Activated CD8-positive, alpha-beta T cell treated with anti-CD3 and anti-CD28 coated beads, Interleukin-2, amount 10 ng/mL, durations not matched to agents 7 days and 5 days (primary cell): ENCODE results near the gene TCHP. TPM values are rescaled to one million over a fixed set of nuclear protein-coding genes. Genes with fewer than 3 reads are reported as not detected.
A peak's percentile ranks its signal among the peaks of the same experiment; 100 is the strongest.

ENCODE experiments used
- ATAC-seq: fragments of 150-1000 bp; cut with Tn5 transposase; one replicate; pipeline ENCODE4 v1.10.0; 2021; ENCODE audit warnings: moderate library complexity
- CTCF ChIA-PET: fragments of 350-600 bp; sonication (Branson Sonifier 250); formaldehyde crosslinking; loops from one replicate; lab custom pipeline; 2021; ENCODE audit warnings: antibody characterized with exemption; lab: Charles Lee
- POLR2A ChIA-PET: fragments of 350-600 bp; sonication (Branson Sonifier 250); formaldehyde crosslinking; loops from one replicate; lab custom pipeline; 2021; ENCODE audit warnings: antibody characterized with exemption; lab: Charles Lee
- DNase-seq: peaks from one replicate; pipeline ENCODE4 v3.0.0-alpha.2; 2020
- H3K27ac Mint-ChIP-seq: one replicate; pipeline ENCODE4 v1.8.0; 2021; ENCODE audit warnings: mild to moderate bottlenecking, mixed read lengths
- H3K27me3 Mint-ChIP-seq: one replicate; pipeline ENCODE4 v1.8.0; 2021; ENCODE audit warnings: low read depth, mixed read lengths
- H3K36me3 Mint-ChIP-seq: one replicate; pipeline ENCODE4 v1.8.0; 2021; ENCODE audit warnings: low read depth, mixed read lengths
- H3K4me1 Mint-ChIP-seq: one replicate; pipeline ENCODE4 v1.8.0; 2021; ENCODE audit warnings: low read depth, mixed read lengths
- H3K4me3 Mint-ChIP-seq: one replicate; pipeline ENCODE4 v1.8.0; 2021; ENCODE audit warnings: mild to moderate bottlenecking, mixed read lengths
- H3K9me3 Mint-ChIP-seq: one replicate; pipeline ENCODE4 v1.8.0; 2022; ENCODE audit warnings: mixed read lengths; ENCODE audit not compliant: insufficient read depth
- total RNA-seq, 2 experiments: library from RNA; stranded (reverse); gene quantifications; one replicate each; pipeline ENCODE4 v1.2.3, GENCODE V29; 2021

Gene TCHP
- total RNA-seq, 2 experiments from 2014 or later = 31.0 to 33.3 TPM

DNA sequence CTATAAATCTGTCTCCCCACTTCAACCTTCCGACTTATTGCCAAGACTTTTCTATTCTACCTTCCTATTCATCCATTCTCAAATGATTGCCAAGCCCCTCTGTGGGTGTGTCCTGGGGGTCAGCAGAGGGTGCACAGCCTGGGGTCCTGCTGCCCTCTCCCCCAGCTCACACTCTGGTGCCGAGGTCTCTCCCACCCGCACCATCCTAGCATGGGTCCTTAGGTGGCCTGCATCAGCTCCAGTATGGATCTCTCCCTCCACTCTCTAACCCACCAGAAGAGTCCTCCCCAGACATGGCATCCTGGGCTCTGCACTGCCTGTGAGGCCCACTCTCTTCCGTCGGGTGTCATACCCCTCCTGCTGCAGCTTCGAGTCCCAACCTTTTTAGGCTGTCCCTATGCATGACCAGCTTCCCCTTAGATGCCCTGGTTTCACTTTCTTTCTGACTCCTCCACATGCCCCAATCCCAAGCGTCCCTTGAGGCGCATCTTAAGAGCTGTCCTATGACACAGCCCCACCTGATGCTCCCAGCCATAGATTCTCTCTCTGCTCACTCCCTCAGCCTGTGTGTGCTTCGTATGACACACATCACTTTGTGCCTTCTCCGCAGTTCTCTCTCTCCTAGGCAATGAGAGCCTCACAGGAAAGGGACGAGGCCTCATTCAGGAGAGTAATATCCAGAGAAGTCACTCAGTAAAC is 52.2 kb downstream of the TCHP start:
- peak; percentile 47 for ATAC-seq
- Mint-ChIP-seq H3K36me3 (peaks cover 71% of the 10 kb centered on the region), H3K4me3 (no peak overlapping the region), H3K4me1 (peaks cover 16% of the 10 kb centered on the region), H3K27ac (peak overlapping the region; percentile 1), H3K27me3 (no peaks in the 10 kb centered on the region), H3K9me3 (no peaks in the 10 kb centered on the region)
- DNase-seq = no peak
- ChIA-PET POLR2A (no interaction called here), CTCF (interaction anchor here (1.2 kb wide), 1 partner anchor 9 kb away, joined by 3 read pairs; no protein-coding TSS in a partner anchor)

DNA sequence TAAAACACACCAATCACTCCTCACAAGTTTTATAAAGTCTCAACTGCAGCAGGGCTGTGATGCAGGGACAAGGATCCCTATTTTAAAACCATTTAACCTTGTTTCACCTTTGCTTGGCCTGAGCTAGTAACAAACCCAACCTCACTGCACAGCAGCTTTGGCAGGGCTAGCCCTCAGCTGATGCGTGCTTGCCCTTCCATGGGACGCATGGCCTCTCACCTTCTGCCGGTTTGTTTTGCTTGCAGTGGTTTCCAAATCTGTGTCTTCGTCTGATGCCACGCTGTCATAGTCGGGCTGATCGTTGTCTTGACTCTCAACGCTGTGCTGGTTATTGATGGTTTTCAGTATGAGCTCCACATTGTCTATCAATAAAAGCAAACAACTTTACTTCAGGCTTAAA is 52.8 kb downstream of the TCHP start:
- peak overlapping the region; percentile 2 for H3K27ac Mint-ChIP-seq
- no peaks in the 10 kb centered on the region for H3K9me3 Mint-ChIP-seq
- ChIA-PET CTCF (interaction anchor here (1.2 kb wide), 1 partner anchor 9 kb away, joined by 3 read pairs; no protein-coding TSS in a partner anchor), POLR2A (no interaction called here)
- ATAC-seq (no peak), DNase-seq (no peak)
- H3K4me3 Mint-ChIP-seq = no peak overlapping the region
- H3K36me3 Mint-ChIP-seq = peaks cover 67% of the 10 kb centered on the region
- H3K27me3 Mint-ChIP-seq = no peaks in the 10 kb centered on the region
- peaks cover 11% of the 10 kb centered on the region for H3K4me1 Mint-ChIP-seq

DNA sequence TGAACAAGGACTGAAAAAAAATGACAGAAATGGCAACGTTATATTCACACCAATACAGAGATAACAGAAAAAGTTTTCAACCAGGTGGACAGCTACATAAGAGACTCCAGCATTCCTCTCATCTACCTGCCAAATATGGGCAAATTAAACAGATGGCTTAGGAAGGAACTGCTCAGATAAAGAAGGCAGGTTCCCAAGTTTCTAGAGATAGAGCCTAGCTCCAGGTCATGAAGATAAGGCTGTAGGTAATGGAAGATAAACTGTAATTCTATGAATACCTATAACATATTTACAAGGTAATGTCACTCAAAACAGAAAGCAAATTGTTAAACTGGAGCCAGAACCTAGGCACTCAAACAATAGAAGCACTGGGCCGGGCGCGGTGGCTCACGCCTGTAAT is 53.6 kb downstream of the TCHP start:
- no peak for ATAC-seq
- DNase-seq = no peak
- no peaks in the 10 kb centered on the region for H3K9me3 Mint-ChIP-seq
- H3K4me3 Mint-ChIP-seq = no peak overlapping the region
- H3K4me1 Mint-ChIP-seq = peaks cover 4% of the 10 kb centered on the region
- peaks cover 66% of the 10 kb centered on the region for H3K36me3 Mint-ChIP-seq
- no peaks in the 10 kb centered on the region for H3K27me3 Mint-ChIP-seq
- CTCF ChIA-PET = interaction anchor here (1.2 kb wide), 1 partner anchor 8 kb away, joined by 3 read pairs; no protein-coding TSS in a partner anchor
- peak overlapping the region; percentile 16 for H3K27ac Mint-ChIP-seq
- POLR2A ChIA-PET = interaction anchor here (1.5 kb wide), 1 partner anchor 11 kb away, joined by 4 read pairs; no protein-coding TSS in a partner anchor

DNA sequence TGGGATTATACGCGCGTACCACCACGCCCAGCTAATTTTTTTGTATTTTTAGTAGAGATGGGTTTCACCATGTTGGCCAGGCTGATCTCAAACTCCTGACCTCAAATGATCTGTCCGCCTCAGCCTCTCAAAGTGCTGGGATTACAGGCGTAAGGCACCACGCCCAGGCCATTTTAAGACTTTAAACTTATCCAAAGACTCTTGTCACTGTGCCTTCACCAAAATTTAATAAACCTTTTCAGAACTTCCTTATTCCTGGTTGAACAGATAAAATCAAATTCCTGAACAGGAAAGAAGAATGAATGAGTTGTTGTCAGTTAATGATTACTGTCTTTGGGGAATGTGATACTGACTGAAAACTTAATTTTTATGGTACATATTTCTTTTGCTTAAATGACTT is 58.3 kb downstream of the TCHP start:
- ChIA-PET CTCF (no interaction called here), POLR2A (no interaction called here)
- Mint-ChIP-seq H3K36me3 (peaks cover 53% of the 10 kb centered on the region), H3K4me1 (no peaks in the 10 kb centered on the region), H3K9me3 (no peaks in the 10 kb centered on the region), H3K27me3 (no peaks in the 10 kb centered on the region), H3K4me3 (no peak overlapping the region), H3K27ac (no peak overlapping the region)
- DNase-seq (no peak), ATAC-seq (no peak)

DNA sequence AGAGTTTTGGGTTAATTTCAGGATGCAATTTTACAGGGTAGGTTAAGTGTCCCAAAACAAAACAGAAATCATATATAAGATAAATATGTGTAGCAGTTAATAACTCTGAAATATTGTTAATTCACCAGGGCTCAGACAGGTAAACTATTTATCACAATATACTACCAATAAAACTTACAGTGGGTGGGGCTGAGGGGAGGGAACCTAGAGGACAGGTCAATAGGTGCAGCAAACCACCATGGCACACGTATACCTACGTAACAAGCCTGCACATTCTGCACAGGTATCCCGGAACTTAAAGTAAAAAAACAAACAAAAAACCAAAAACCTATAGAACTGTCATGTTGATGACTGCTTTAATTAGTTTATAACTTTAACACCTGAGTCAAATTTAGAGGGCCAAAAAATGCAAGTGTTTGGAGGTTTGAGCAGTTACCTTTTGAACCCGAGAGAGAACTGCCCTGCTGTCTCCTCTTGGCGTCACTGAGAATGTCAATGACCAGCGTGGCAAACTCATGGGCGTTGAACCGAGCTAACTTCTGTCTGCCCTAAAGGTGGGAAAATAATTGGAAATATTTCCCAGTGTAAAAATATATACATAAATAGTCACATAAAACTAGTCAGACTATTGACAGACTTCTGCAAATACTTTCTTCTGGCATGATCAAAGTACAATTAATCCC is 59.5 kb downstream of the TCHP start:
- POLR2A ChIA-PET = no interaction called here
- Mint-ChIP-seq H3K4me1 (no peaks in the 10 kb centered on the region), H3K9me3 (no peaks in the 10 kb centered on the region), H3K27me3 (no peaks in the 10 kb centered on the region), H3K36me3 (peaks cover 50% of the 10 kb centered on the region), H3K4me3 (no peak overlapping the region), H3K27ac (no peak overlapping the region)
- DNase-seq (no peak), ATAC-seq (no peak)
- CTCF ChIA-PET = no interaction called here

DNA sequence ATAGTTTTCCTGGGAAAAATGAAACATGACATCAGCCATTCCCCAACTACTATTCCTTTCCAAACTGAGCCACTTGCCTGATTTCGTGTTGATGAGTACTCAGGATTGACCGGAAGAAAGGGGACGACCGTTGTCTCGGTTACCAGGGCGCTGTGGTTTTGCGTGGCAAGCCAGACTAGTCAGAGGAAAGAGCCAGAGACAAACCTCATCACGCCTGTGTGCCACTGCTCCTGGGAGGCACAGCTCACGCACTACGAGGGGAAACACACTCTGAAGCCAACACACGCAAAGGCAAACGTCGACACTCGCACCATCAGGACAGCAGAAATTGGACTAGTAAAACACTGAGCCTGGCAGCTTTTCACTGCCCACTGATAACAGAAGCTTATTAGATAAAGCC is 61.1 kb downstream of the TCHP start:
- H3K36me3 Mint-ChIP-seq = peaks cover 54% of the 10 kb centered on the region
- no peaks in the 10 kb centered on the region for H3K27me3 Mint-ChIP-seq
- no peak for ATAC-seq
- H3K4me1 Mint-ChIP-seq = no peaks in the 10 kb centered on the region
- POLR2A ChIA-PET = no interaction called here
- DNase-seq = no peak
- CTCF ChIA-PET = interaction anchor here (1.2 kb wide), 1 partner anchor 8 kb away, joined by 3 read pairs; no protein-coding TSS in a partner anchor
- H3K9me3 Mint-ChIP-seq = no peaks in the 10 kb centered on the region
- H3K27ac Mint-ChIP-seq = no peak overlapping the region
- no peak overlapping the region for H3K4me3 Mint-ChIP-seq

DNA sequence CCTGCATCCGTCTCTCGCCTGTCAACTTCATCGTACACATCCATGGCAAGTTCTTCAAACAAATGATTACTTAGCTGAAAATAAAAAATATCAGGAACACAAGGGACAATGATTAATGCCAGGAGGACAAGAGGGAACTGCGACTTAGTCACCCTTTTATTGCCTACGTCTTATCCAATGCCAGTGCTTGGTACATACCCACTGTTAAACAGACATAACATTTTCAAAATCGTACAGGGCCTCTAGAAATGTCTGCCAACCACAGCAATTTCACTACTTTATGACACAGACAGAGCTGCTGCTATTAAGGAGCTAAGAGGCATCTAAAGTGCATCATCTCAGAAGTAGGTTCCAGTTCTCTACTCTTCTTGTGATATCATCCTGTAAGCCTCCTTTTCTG is 61.5 kb downstream of the TCHP start:
- peaks cover 3% of the 10 kb centered on the region for H3K4me1 Mint-ChIP-seq
- no peaks in the 10 kb centered on the region for H3K9me3 Mint-ChIP-seq
- CTCF ChIA-PET = interaction anchor here (1.2 kb wide), 1 partner anchor 9 kb away, joined by 3 read pairs; no protein-coding TSS in a partner anchor
- no peak overlapping the region for H3K27ac Mint-ChIP-seq
- peaks cover 54% of the 10 kb centered on the region for H3K36me3 Mint-ChIP-seq
- DNase-seq = no peak
- ATAC-seq = no peak
- POLR2A ChIA-PET = no interaction called here
- no peak overlapping the region for H3K4me3 Mint-ChIP-seq
- H3K27me3 Mint-ChIP-seq = no peaks in the 10 kb centered on the region

DNA sequence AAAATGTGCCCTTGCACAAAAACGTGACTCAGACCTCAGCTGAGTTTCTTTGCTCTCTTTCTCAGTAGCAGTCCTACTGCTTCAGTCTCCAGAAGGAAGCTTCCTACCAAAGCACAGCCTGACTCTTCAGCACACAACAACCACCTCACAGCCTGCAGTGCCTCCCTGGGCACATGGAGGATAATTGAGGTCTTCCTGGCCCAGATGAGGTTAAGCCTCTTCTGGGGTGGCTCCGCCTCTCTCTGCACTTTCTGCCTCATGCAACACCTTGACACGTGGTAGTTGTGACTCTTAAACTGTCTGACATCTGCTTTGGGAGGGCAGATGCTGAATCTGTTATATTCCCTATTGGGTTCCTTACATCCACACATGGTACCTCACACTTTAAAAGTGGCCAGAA is 62.3 kb downstream of the TCHP start:
- Mint-ChIP-seq H3K27me3 (no peaks in the 10 kb centered on the region), H3K9me3 (no peaks in the 10 kb centered on the region), H3K4me3 (no peak overlapping the region), H3K36me3 (peaks cover 53% of the 10 kb centered on the region), H3K4me1 (peaks cover 5% of the 10 kb centered on the region), H3K27ac (no peak overlapping the region)
- ChIA-PET POLR2A (no interaction called here), CTCF (interaction anchor here (1.2 kb wide), 1 partner anchor 9 kb away, joined by 3 read pairs; no protein-coding TSS in a partner anchor)
- ATAC-seq (no peak), DNase-seq (no peak)

DNA sequence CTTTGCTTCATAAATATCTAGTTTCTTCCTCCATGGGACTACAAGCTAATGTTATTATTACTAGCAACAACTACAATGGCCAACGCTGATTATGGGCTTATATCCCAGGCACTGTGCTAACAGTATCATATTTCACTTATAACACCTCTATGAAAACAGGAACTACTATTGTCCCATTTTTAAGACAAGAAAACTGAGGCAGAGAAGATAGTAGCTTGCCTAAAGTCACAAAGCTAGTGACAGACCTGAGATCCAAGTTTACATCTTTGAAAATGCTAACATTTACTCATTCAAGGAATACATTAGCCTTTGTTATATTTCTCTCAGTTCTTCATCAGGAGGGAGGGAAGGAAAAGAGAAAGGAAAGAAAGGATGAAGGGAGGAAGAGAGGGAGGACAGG is 63.3 kb downstream of the TCHP start:
- ChIA-PET POLR2A (no interaction called here), CTCF (no interaction called here)
- H3K27ac Mint-ChIP-seq = no peak overlapping the region
- H3K4me3 Mint-ChIP-seq = no peak overlapping the region
- H3K4me1 Mint-ChIP-seq = peaks cover 15% of the 10 kb centered on the region
- no peak for DNase-seq
- no peaks in the 10 kb centered on the region for H3K27me3 Mint-ChIP-seq
- peaks cover 57% of the 10 kb centered on the region for H3K36me3 Mint-ChIP-seq
- H3K9me3 Mint-ChIP-seq = no peaks in the 10 kb centered on the region
- ATAC-seq = no peak

DNA sequence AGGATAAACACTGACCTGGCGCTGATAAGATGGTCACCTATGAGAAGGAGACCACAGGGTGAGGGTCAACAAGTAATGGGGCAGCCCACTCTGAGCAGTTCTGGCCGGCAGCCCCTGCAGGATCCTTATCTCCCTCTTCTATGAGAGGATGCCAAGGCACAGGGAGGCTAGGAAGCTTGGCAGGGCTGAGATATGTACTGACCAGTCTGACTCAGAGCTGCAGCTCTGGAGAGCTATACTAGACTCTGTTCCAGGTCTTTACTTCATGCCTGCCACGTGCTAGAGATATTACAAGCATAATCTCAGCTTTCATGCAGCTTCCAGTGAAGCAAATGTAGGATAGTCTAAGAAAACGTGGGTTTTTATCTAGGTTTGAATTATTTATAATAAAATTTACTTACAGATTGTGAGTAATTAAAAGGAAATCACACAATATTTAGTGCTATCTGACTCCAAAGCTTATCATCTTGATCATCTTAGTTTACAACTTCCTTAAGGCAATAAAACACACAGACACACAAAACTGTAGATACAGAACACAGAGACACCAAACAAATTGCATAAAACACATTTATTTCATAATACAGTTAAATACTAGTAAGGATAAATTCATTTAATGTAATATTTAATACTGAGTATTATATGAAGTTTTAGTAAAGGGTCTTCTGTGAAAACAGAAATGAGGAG is 63.8 kb downstream of the TCHP start:
- Mint-ChIP-seq H3K27me3 (no peaks in the 10 kb centered on the region), H3K36me3 (peaks cover 51% of the 10 kb centered on the region)

DNA sequence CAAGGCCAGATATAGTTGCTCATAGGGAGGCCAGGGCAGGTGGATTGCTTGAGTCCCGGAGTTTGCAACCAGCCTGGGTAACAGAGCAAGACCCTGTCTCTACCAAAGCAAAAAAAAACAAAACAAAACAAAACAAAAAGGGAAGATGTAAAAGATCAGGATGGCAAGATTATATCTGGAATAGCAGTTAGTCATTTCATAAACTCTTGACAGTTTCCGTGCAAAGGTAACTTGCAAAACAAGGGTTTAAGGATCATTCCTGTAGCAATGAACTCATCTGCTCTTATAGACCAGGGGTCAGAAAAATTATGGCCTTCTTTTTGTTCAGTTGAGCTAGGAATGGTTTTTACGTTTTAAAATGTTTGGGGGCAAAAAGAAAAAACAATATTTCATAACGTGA is 66.5 kb downstream of the TCHP start:
- H3K27me3 Mint-ChIP-seq = no peaks in the 10 kb centered on the region
- peak overlapping the region; percentile 61 for H3K27ac Mint-ChIP-seq
- ATAC-seq = no peak
- peaks cover 20% of the 10 kb centered on the region for H3K4me1 Mint-ChIP-seq
- ChIA-PET CTCF (no interaction called here), POLR2A (no interaction called here)
- H3K36me3 Mint-ChIP-seq = peaks cover 44% of the 10 kb centered on the region
- no peak overlapping the region for H3K4me3 Mint-ChIP-seq
- DNase-seq = no peak
- no peaks in the 10 kb centered on the region for H3K9me3 Mint-ChIP-seq

More for the DNA sequence above, 63.8 kb downstream of the TCHP start:
- H3K4me1 Mint-ChIP-seq = peaks cover 18% of the 10 kb centered on the region
- ChIA-PET POLR2A (no interaction called here), CTCF (no interaction called here)
- no peaks in the 10 kb centered on the region for H3K9me3 Mint-ChIP-seq
- ATAC-seq = no peak
- no peak overlapping the region for H3K4me3 Mint-ChIP-seq
- no peak overlapping the region for H3K27ac Mint-ChIP-seq
- no peak for DNase-seq
